Gastroesophageal sphincter (tissue), 4 donors: ENCODE results near the gene NOTUM. TPM values are rescaled to one million over a fixed set of nuclear protein-coding genes. Genes with fewer than 3 reads are reported as not detected.

Experiments
- ATAC-seq: fragments of 150-250 bp; one replicate; pipeline ENCODE4 v1.9.1; 2016; ENCODE audit warnings: mild to moderate bottlenecking, moderate library complexity
- H3K27ac ChIP-seq, 4 donors: fragments of 200-600 bp; sonication (generic) in 3 of 4; 1 replicate in 3 of 4; 2 replicates in 1 of 4; pipeline ENCODE4 v1.5.1; 2016 to 2019
- H3K27me3 ChIP-seq: fragments of 200-600 bp; sonication (generic); one replicate; pipeline ENCODE4 v1.5.1; 2019
- H3K36me3 ChIP-seq, 2 donors: fragments of 200-600 bp; sonication (generic); one replicate each; pipeline ENCODE4 v1.5.1; 2019; ENCODE audit warnings: control low read depth in 1 of 2
- H3K4me1 ChIP-seq, 3 donors: fragments of 200-600 bp; sonication (generic); 1 replicate in 2 of 3; 2 replicates in 1 of 3; pipeline ENCODE4 v1.5.1; 2016 to 2019; ENCODE audit warnings: control low read depth in 2 of 3
- H3K4me3 ChIP-seq, 2 donors: fragments of 200-600 bp; sonication (generic); one replicate each; pipeline ENCODE4 v1.5.1; 2019; ENCODE audit warnings: mild to moderate bottlenecking in 1 of 2, moderate library complexity in 1 of 2
- H3K9me3 ChIP-seq, 3 donors: fragments of 200-600 bp; sonication (generic); one replicate each; pipeline ENCODE4 v1.5.1; 2017 to 2019; ENCODE audit warnings: control low read depth in 2 of 3
- CTCF ChIP-seq, 4 experiments: fragments of 200-600 bp in 2 of 4; fragments of 450-650 bp in 2 of 4; sonication (generic) in 1 of 4; IDR thresholded peaks; one replicate each; pipeline ENCODE4 v1.5.1; 2017 to 2019; ENCODE audit warnings: antibody characterized with exemption in 4 of 4, mild to moderate bottlenecking in 2 of 4, moderate library complexity in 2 of 4
- EP300 ChIP-seq: sonication (generic); formaldehyde crosslinking; IDR thresholded peaks from one replicate; pipeline ENCODE4 v1.6.1; 2017; ENCODE audit warnings: antibody characterized with exemption, mild to moderate bottlenecking
- POLR2A ChIP-seq, 2 donors: fragments of 450-650 bp; IDR thresholded peaks; one replicate each; pipeline ENCODE4 v1.6.1; 2017; ENCODE audit warnings: antibody characterized with exemption in 2 of 2, mild to moderate bottlenecking in 2 of 2, moderate library complexity in 1 of 2
- POLR2AphosphoS5 ChIP-seq: sonication (generic); formaldehyde crosslinking; IDR thresholded peaks from one replicate; pipeline ENCODE4 v1.6.1; 2017; ENCODE audit warnings: antibody characterized with exemption
- WGBS, 2 donors: methylation state at CpG; one replicate each; pipeline ENCODE4 v1.1.5; 2018; ENCODE audit warnings: low coverage in 1 of 2; 5-methylcytosine and 5-hydroxymethylcytosine counted together
- total RNA-seq, 4 donors: library from RNA; depleted of rRNA; stranded (reverse); fragments of >200 nt; gene quantifications; one replicate each; pipeline ENCODE4 v1.1.0, GENCODE V29; 2016

The NOTUM gene
- total RNA-seq, 4 donors from 2014 or later: 0.22 TPM; not detected in 3

DNA sequence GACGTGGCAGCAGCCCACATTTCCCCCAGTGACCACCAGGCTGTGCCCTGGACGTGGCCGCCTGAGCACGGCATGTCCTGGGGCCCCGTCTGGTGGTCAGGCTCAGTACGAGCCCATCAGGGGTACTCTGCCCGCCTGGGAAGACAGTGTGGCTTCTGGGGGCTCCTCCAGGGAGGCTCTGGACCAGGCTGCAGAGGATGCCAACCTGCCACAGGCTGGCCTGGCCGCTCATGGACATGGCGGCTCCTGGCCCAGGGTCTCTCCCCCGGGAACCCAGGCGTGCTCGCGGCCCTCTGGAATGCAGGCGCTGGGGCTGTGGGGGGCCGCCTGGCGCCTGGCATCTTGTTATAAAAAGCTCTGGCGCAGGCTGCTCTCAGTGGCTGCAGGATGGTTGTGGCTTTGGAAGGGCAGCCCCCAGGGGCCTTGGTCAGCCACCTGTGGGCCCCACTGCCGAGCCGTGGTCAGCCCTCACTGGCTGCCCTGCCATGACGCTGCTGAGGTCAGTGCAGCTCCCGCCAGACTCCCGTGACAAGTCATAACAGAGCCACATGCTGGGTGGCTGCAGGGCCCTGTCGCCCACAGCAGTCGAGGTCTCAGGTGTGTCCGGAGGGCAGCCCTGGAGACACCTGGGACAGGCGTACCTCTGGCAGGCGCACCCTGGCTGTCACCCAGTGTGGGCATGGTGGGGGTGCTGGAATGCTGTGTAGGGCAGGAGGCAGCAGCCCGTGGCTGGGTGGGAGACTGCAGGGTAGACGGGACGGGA lies 46.7 kb upstream of the NOTUM start:
- TF ChIP-seq POLR2A (IDR thresholded peaks at IDR 0.05) (no peak), POLR2AphosphoS5 (no peak), CTCF (IDR thresholded peaks at IDR 0.05) (no peak), EP300 (no peak)

GRCh38 chr17:82007228-82007494 lies 46.2 kb upstream of the NOTUM start:
- no peaks in the 10 kb centered on the region for H3K27me3 ChIP-seq
- H3K4me1 ChIP-seq: peaks cover 0 to 46% (median 21%) of the 10 kb centered on the region in 3 donors
- H3K9me3 ChIP-seq: no peaks in the 10 kb centered on the region
- H3K36me3 ChIP-seq: peaks cover 0 to 30% of the 10 kb centered on the region in 2 donors
- H3K27ac ChIP-seq: no peak overlapping the region
- H3K4me3 ChIP-seq: no peak overlapping the region
- TF ChIP-seq POLR2A (IDR thresholded peaks at IDR 0.05): no peak
- no peak for TF ChIP-seq CTCF (IDR thresholded peaks at IDR 0.05)
- TF ChIP-seq EP300: no peak
- TF ChIP-seq POLR2AphosphoS5: no peak
- no peak for ATAC-seq
- WGBS, 2 donors: no CpG with 5 or more reads among the region's 6 CpGs

More for the DNA sequence above, 46.7 kb upstream of the NOTUM start:
- Histone ChIP-seq H3K27ac (no peak overlapping the region), H3K27me3 (no peaks in the 10 kb centered on the region), H3K36me3 (peaks cover 0 to 34% of the 10 kb centered on the region in 2 donors), H3K4me1 (peaks cover 0 to 43% (median 21%) of the 10 kb centered on the region in 3 donors), H3K9me3 (no peaks in the 10 kb centered on the region), H3K4me3 (no peak overlapping the region)
- no peak for ATAC-seq
- no CpG with 5 or more reads among the region's 30 CpGs for WGBS, 2 donors

- TF ChIP-seq POLR2AphosphoS5 (no peak), POLR2A (IDR thresholded peaks at IDR 0.05) (no peak), CTCF (IDR thresholded peaks at IDR 0.05) (no peak), EP300 (no peak)
- Histone ChIP-seq H3K4me3 (no peak overlapping the region), H3K4me1 (peaks cover 0 to 46% (median 21%) of the 10 kb centered on the region in 3 donors), H3K9me3 (no peaks in the 10 kb centered on the region), H3K36me3 (peaks cover 0 to 25% of the 10 kb centered on the region in 2 donors), H3K27me3 (no peaks in the 10 kb centered on the region), H3K27ac (no peak overlapping the region)
- 45% methylated on average over 2 of the region's 24 CpGs; no CpG with 5 or more reads in 1 of the 2 donors for WGBS, 2 donors
- no peak for ATAC-seq
Observed at GRCh38 chr17:82006468-82007227, 45.7 kb upstream of the NOTUM start.

- Histone ChIP-seq H3K27me3 (no peaks in the 10 kb centered on the region), H3K4me3 (no peak overlapping the region), H3K36me3 (peaks cover 0 to 16% of the 10 kb centered on the region in 2 donors), H3K27ac (no peak overlapping the region), H3K4me1 (peaks cover 0 to 46% (median 21%) of the 10 kb centered on the region in 3 donors), H3K9me3 (no peaks in the 10 kb centered on the region)
- TF ChIP-seq POLR2A (IDR thresholded peaks at IDR 0.05) (no peak), CTCF (IDR thresholded peaks at IDR 0.05) (no peak), POLR2AphosphoS5 (no peak), EP300 (no peak)
- no CpG with 5 or more reads among the region's 30 CpGs for WGBS, 2 donors
- ATAC-seq: no peak
Observed at GRCh38 chr17:82005701-82006348, 44.8 kb upstream of the NOTUM start.
